Medulla oblongata (tissue), 1 donor: ENCODE results near the gene ANKRD62.
"Not testable (repeated sequence)": the region's sequence is repeated elsewhere in the genome, so short reads cannot be mapped to it uniquely, and the experiment has no call there.

Experiments
- DNase-seq: peaks from one replicate; pipeline ENCODE4 v3.0.0-alpha.2; 2015; ENCODE audit errors: extremely low spot score

ANKRD62 gene

DNA sequence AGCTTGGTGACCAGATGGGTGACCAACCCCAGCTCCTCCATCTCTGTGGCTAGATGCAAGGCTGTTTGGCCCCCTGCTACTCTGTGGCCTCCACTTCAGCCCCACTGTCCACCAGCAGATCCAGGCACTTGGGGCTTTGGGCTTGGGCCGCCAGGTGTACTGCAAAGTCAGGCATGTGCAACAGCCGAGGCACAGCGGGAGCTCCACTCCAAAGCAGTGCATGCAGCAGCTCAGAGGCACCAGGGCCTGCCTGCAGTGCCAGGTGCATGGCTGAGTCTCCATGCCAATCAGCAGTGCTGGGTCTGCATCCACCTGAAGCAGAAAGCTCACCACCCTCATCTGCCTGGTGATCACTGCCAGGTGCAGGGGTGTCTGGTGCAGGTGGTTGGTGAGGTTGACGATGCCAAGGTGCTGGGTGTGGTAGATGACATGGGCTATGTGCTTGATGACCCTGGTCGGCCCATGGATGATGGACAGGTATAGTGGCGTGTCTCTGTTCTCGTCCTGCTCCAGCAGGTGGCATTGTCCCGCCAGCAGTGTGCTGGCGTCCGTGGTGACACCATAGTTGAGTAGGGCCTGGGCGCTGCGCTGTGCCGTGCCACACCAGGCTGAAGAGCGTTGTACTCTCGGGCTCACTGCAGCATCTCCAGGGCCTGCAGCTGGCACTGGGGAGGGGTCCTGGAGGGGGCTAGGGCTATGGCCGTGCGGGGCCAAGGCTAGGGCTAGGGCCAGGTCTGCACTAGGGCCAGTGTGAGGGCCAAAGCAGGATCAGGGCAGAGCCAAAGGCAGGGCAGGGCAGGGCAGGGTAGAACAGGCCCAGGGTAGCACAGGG lies 1.0 kb upstream of the ANKRD62 start:
- DNase-seq: no peak

DNA sequence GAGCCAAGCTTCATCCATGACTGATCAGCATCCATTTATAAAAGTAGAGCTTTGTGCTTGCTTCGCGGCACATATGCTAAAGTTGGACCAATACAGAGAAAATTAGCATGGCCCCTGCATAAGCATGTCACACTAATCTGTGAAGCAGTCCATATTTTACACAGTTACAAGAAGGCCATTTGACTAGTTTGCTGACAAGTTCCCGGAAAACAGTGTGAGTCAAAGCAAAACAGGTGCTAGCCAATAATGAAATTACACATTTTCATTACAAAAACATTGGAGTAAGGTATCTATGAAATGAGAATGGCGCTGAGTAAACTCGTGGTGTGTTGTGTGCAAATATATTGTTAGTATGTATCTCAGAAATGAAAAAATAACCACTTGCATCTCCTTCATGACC lies 4.7 kb downstream of the ANKRD62 start:
- DNase-seq: no peak

DNA sequence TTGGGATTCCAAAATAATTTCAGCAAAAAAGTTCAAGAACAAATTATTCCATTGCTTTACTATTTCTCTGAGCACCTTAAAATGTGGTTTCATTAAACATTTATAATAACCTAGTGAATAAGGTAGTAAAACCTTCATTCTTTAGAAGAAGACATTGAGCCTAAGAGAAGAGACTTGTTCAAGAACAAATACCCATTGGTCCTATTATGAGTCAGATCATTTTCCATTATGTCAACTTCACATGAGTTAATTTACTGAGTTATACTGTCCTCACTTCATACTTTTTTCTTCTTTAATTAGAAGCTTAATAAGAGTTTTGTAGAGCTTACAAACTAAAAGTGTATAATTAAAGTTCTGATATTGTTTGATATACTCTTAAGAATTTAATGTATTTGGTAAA lies 5.5 kb downstream of the ANKRD62 start:
- no peak for DNase-seq

DNA sequence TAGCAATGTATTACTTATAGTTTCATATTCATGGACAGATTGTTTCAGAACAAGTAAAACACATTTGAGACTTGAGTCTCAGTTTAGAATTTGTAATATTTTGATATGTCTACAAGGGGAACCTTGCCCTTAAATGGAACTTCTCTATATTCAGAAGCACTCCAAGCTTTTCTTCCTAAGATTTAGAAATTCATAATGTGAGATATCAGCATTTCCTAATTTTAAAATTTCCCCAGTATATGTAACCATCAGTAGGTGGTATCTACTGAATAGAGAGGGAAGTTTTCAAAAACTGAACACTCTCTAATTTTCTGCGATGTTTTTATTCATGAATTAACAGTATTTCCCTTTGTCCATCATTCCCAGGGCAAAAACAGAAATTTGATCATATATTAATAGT lies 7.6 kb downstream of the ANKRD62 start:
- DNase-seq: no peak

DNA sequence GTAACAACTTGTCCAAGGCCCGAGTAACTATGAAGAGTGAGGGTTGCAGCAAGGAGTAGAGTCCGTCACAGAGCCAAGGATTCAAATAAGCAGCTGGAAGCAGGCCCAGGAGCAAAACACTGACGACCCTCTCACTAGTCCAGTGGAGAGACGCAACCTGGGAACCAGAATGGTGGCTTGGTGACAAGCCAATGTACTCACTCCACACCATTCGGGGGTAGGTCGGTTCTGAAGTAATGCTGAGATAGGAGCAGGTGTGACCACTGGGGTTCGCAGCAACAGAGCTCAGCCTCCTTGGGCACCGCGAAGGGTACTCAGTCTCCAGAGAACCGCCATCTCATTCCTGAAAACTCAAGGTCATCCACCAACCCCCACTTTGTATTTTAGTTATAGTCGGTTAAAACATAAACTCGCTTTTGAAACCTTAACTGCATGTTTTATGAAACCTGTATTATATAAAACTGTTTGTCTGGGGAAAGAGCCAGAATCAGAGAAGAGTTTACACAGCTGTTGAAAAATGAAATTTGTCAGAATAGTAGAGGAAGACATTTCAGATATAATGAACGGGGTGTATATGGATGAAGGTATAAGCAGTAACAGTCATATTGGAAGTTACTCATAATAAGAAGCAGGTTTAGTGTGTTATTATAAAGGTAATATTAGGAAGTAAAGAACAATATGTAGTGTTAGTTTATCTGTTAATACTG lies 8.6 kb downstream of the ANKRD62 start:
- no peak for DNase-seq

DNA sequence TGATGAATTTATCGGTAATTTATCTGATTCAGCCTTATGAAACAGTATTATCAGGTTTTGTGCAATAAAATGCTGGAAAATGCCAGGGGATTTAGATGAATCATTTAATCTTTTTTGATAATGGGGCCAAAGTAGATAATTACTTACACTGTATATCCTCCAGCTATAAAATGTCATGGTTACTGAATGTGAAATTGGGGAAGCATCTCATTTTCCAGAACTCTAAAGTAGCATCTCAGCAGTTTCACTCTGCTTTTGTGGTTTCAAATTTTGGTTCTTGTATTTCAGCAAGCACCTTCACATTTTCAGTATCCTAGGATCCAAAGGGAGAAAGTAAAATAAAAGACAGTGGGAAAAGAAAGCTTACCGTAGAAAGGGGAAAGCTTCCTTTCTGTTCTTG lies 12.8 kb downstream of the ANKRD62 start:
- peak; percentile 55 for DNase-seq

DNA sequence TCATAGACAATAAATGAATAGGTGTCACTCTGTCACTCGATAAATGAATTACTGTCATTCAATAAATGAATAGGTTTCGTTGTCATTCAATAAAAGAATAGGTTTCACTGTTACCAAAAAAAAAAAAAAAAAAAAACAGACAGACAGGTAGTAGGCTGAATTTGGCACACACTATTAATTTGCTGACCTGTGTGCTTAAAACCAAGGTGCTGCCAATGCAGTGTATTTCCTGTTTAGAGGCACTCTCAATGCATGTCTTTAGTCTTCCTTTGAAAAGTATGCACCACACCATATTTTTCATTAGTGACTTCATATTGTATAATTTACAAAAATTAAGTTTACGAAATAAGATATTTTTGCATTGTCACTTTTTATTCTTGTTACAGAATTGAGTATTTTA lies 16.2 kb downstream of the ANKRD62 start:
- DNase-seq: no peak

DNA sequence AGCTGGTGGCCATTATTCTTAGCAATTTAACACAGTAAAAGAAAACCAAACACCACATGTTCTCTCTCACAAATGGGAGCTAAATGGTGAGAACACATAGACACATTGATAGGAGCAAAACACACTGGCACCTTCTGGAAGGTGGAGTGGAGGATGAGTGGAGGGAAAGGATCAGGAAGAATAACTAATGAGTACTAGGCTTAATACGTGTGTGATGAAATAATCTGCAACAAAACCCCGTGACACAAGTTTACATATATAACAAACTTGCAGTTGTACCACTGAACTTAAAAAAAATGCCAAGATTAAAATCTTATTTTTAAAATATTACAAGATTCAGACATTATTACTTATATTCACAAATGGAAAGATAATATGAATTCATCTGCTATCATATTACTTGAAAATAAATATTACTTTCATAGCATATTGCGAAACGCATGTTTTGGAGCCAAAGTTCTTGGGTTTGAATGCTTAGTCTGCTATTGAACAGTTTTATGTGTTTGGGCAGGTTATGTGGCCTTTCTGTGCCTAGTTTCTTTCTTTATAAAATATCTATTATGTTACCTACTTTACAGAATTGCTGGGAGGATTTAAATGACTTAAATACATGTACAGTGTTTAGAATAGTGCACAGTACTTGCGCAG lies 20.5 kb downstream of the ANKRD62 start:
- no peak for DNase-seq

DNA sequence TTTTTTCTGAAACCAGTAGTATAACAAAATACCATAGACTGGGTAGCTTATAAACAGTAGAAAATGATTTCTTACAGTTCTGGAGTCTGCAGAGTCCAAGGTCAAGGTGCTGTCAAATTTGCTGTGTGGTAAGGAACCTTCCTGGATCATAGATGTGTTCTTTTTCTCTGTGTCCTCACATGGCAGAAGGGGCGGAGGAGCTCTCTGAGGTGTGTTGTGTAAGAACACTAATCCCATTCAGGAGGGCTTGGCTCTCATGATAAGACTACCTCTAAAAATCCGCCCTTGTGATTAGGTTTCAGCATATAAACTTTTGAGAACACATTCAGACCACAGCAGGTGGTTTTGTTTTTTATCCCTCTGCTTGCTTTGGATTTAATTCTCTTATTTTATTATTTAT lies 25.7 kb downstream of the ANKRD62 start:
- DNase-seq: no peak

DNA sequence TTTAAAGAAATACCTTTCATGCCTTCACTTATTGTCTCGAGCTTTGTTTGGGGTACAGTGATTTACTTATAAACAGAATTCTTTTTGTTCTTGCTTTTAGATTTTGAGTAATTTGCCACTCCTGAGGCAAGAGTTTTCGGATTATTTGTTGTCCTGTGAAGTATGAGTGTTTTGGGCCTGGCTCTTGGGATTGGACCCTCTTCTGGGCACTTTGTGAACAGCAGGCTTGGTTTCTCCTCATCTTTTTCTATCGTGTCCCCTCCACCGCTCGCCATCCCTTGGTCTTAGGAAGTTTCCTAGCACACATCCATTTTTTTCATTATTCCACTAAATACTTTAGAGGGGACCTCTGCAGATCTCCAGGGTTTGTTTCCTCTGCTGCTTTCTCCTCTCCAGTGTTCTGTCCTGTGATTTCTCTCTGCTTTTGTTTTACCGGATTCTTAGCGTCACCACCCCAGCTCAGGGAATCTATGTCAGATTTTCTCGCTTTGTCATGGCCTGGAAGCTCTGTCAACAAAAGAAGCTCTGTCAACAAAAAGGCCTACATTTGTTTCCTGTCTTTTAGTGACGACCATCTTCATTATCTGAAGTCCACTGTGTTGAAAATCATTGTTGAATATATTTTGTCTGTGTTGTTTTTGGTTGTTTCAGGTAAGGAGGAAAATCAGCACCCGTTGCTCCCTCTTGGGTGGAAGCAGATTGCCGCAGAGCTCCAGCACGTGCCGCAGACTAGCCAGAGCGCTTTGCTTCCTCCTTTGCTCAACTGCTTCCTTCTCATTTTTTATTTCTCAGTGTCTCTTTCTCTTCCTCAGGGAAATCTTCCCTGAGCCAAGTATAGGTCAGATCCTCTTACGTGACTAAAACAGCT lies 27.8 kb downstream of the ANKRD62 start:
- peak; percentile 21 for DNase-seq

DNA sequence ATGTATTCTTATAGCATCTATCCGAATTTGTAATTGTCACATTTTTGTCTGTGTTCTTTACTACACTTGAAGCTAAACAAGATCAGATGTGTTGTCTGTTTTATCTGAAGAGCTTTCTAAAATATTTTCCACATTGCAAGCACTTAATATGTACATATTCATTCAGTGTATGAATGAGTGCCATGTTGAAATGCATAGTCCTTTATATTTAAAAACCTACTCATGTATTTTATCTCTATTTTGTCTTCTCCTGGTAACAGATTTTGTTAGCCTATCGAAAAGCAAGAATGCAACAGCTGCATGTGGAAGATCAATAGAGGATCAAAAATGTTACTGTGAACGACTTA lies 28.4 kb downstream of the ANKRD62 start:
- DNase-seq: not testable (repeated sequence)

DNA sequence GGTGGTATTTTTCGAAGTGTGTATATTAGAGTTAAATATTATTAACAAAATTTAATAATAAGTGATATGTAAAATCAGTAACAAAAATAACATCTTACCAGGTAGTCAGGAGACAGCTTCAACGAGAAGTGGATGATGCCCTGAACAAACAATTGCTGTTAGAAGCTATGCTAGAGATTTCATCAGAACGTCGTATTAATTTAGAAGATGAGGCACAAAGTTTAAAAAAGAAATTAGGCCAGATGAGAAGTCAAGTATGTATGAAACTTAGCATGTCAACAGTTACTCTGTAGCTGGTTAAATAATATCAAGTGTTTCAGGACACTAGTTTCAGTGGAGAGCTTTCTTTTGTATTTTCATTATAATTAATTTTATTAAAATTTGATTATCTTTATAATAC lies 34.0 kb downstream of the ANKRD62 start:
- not testable (repeated sequence) for DNase-seq

DNA sequence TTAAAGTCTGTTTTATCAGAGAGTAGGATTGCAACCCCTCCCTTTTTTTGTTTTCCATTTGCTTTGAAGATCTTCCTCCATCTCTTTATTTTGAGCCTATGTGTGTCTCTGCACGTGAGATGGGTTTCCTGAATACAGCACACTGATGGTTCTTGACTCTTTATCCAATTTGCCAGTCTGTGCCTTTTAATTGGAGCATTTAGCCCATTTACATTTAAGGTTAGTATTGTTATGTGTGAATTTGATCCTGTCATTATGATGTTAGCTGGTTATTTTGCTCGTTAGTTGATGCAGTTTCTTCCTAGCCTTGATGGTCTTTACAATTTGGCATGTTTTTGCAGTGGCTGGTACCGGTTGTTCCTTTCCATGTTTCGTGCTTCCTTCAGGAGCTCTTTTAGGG lies 45.2 kb downstream of the ANKRD62 start:
- not testable (repeated sequence) for DNase-seq

DNA sequence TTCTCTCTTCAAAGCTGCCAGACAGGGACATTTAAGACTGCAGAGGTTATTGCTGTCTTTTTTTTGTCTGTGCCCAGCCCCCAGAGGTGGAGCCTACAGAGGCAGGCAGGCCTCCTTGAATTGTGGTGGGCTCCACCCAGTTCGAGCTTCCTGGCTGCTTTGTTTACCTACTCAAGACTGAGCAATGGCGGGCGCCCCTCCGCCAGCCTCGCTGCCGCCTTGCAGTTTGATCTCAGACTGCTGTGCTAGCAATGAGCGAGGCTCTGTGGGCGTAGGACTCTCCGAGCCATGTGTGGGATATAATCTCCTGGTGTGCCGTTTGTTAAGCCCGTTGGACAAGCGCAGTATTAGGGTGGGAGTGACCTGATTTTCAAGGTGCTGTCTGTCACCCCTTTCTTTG lies 47.2 kb downstream of the ANKRD62 start:
- not testable (repeated sequence) for DNase-seq

DNA sequence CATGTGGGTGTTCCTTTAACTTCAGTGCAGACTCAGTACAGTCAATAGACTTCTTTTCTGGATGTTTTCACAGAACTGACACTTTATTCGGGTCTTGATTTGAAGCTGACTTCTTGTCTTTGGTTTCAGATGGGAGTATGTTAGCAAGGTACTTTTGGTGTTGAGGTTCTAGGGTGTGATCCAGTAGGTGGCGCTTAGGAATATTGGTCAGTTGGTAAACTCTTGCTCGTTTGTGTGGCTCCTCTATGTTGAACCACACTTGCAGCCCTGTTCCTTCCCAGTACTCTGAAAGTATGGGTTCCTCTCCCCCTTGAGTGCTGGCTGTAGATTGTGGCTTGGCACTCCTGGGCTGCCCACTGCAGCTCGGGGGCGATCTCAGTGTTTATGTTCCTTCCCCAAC lies 48.1 kb downstream of the ANKRD62 start:
- DNase-seq: not testable (repeated sequence)

DNA sequence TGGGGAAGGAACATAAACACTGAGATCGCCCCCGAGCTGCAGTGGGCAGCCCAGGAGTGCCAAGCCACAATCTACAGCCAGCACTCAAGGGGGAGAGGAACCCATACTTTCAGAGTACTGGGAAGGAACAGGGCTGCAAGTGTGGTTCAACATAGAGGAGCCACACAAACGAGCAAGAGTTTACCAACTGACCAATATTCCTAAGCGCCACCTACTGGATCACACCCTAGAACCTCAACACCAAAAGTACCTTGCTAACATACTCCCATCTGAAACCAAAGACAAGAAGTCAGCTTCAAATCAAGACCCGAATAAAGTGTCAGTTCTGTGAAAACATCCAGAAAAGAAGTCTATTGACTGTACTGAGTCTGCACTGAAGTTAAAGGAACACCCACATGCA lies 55.8 kb downstream of the ANKRD62 start:
- not testable (repeated sequence) for DNase-seq

DNA sequence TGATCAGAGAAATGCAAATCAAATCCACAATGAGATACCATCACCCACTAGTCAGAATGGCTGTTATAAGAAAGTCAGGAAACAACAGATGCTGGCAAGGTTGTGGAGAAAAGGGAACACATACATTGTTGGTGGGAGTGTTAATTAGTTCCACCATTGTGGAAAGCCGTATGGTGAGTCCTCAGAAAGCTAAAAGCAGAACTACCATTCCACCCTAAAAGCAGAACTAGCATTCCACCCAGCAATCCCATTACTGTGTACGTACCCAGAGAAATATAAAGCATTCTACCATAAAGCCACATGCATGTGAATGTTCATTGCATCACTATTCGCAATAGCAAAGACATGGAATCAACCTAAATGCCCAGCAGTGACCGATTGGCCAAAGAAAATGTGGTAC lies 60.7 kb downstream of the ANKRD62 start:
- no peak for DNase-seq

DNA sequence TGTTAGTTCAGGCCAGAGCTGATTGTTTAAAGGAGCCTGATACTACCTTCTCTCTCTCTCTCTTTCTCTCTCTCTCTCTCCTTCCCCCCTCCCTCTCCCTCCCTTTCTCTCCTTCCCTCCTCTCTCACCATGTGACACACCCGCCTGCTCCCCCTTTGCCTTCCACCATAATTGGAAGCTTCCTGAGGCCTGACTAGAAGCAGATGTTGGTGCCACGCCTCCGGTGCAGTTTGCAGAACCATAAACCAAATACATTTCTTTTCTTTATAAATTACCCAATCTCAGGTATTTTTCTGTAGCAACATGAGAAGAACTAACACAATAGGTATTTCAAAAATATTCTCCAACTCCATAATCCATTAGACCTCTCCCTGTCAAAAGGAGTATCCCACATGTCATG lies 62.4 kb downstream of the ANKRD62 start:
- DNase-seq: no peak

DNA sequence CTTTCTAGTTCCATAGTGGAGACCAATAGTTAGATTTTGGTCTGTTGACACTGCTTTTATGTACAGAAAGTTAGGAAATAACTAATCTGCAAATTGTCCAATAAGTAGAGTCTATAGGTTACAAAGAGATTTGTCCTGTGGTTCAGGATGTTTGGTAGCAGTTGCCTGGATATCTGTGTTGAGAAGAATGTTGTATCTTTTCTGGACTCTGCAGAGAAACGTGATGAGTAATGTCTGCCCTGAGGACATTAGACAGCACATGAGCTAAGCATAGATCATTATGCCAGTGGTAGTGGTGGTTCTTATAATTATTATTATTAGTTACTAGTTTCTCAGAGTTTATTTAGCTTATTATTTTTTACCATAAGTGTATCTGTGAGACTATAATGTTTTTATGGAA lies 65.8 kb downstream of the ANKRD62 start:
- no peak for DNase-seq

DNA sequence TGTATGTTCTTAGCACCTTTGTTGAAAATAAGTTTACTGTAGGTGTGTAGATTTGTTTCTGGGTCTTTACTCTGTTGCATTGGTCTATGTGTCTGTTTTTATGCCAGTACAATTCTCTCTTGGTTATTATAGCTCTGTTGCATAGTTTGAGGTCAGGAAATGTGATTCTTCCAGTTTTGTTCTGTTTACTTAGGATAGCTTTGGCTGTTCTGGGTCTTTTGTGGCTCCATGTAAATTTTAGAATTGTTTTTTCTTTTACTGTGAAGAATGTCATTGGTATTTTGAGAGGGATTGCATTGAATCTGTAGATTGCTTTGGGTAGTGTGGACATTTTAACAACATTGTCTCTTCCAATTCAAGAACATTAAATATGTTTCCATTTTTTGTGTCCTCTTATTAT lies 69.1 kb downstream of the ANKRD62 start:
- DNase-seq: no peak

DNA sequence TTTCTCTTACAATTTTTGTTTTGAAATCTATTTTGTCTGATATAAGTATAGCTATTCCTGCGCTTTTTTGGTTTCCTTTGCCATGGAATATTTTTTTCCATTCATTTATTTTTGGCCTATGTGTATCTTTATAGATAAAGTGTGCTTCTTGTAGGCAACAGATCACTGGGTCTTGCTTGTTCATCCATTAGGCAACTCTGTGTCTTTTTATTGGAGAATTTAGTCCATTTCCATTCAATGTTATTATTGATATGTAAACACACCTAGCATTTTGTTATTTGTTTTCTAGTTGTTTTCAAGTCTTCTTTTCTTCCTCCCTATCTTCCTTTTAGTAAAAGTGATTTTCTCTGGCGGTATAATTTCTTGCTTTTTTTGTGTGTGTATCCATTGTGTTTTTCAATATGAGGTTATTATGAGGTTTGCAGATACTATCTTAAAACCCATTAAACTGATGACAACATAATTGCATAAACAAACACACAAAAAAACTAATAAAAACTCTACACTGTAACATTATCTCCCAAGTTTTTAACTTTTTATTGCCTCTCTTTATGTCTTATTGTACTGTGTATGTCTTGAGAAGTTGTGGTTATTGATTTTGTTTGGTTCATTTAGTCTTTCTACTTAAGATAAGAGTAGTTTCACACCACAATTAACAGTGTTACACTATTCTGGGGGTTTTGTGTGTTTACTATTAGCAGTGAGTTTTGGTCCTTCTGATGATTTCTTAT lies 71.6 kb downstream of the ANKRD62 start:
- no peak for DNase-seq
